Keratinocyte (primary cell): ENCODE measurements around the gene ARMCX4.

ENCODE experiments used
- CTCF ChIP-seq, 3 experiments: IDR thresholded peaks in 1 of 3; conservative IDR thresholded peaks in 1 of 3; optimal IDR thresholded peaks in 1 of 3; 2 replicates in 2 of 3; 3 replicates in 1 of 3; pipeline versions ENCODE3 to v1.5.1; 2011; ENCODE audit warnings: low read length in 3 of 3, mild to moderate bottlenecking in 3 of 3, moderate library complexity in 2 of 3, control low read depth in 1 of 3, inconsistent platforms in 1 of 3; ENCODE audit not compliant: insufficient read depth in 2 of 3; ENCODE audit errors: extremely low read depth in 1 of 3
- EZH2 ChIP-seq: IDR thresholded peaks from one replicate; pipeline ENCODE4 v1.6.1; 2012; ENCODE audit warnings: inconsistent platforms, mild to moderate bottlenecking, low read length, moderate library complexity

GRCh38 chrX:101530944-101531343 is 45.7 kb downstream of the ARMCX4 start:
- TF ChIP-seq CTCF (optimal IDR thresholded peaks at IDR 0.05 in 1 of 3, IDR thresholded peaks at IDR 0.05 in 1 of 3, conservative IDR thresholded peaks at IDR 0.05 in 1 of 3; ENCODE audit: extremely low read depth in 1 of 3, insufficient read depth in 2 of 3, low read length in 3 of 3), result no peak
- TF ChIP-seq EZH2, result no peak
